Fibroblast of the aortic adventitia (primary cell): ENCODE measurements around the gene SLIT3. TPM values are rescaled to one million over a fixed set of nuclear protein-coding genes. Genes with fewer than 3 reads are reported as not detected.

Source experiments
- DNase-seq: peaks from one replicate; pipeline ENCODE4 v3.0.0-alpha.2; 2010; ENCODE audit warnings: low read depth
- H3K4me3 ChIP-seq: 2 replicates; pipeline ENCODE4 v1.5.1; 2011; ENCODE audit warnings: low read depth, mild to moderate bottlenecking, control low read depth, low read length, moderate library complexity
- total RNA-seq: library from RNA; depleted of rRNA; stranded (reverse); fragments of >200 nt; gene quantifications from 2 replicates; pipeline ENCODE4 v1.2.3, GENCODE V29; 2012; ENCODE audit warnings: low replicate concordance
- TF ChIP-seq, protein P1 (sequence below): IDR thresholded peaks from 2 replicates; pipeline ENCODE4 v1.5.1; 2011; ENCODE audit warnings: mild to moderate bottlenecking, low read length, control low read depth, inconsistent platforms; ENCODE audit not compliant: insufficient read depth

SLIT3 gene
- total RNA-seq, 1 donor: 65.3 TPM

DNA sequence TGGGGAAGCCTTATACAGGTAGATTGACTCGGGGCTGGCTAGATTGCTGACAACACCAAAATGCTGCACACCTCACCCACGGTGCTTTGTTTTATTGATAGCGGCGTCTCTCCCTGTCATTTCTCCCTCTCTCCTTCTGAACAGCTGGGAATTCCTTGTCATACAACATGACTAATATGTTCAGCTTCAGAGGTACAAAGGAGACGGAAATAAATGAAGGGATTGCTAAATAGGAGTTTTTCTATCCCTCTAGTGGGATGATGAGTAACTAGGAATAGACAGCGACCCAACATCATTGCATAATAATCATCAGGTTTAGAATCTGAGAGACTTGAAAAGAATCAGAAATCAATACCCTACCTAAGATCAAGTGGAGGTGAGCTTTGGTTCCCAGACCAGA lies 384.1 kb downstream of the SLIT3 start:
- peak; percentile 16 for DNase-seq
- no peak overlapping the region for H3K4me3 ChIP-seq
- TF ChIP-seq, protein P1, sequence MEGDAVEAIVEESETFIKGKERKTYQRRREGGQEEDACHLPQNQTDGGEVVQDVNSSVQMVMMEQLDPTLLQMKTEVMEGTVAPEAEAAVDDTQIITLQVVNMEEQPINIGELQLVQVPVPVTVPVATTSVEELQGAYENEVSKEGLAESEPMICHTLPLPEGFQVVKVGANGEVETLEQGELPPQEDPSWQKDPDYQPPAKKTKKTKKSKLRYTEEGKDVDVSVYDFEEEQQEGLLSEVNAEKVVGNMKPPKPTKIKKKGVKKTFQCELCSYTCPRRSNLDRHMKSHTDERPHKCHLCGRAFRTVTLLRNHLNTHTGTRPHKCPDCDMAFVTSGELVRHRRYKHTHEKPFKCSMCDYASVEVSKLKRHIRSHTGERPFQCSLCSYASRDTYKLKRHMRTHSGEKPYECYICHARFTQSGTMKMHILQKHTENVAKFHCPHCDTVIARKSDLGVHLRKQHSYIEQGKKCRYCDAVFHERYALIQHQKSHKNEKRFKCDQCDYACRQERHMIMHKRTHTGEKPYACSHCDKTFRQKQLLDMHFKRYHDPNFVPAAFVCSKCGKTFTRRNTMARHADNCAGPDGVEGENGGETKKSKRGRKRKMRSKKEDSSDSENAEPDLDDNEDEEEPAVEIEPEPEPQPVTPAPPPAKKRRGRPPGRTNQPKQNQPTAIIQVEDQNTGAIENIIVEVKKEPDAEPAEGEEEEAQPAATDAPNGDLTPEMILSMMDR: no peak

DNA sequence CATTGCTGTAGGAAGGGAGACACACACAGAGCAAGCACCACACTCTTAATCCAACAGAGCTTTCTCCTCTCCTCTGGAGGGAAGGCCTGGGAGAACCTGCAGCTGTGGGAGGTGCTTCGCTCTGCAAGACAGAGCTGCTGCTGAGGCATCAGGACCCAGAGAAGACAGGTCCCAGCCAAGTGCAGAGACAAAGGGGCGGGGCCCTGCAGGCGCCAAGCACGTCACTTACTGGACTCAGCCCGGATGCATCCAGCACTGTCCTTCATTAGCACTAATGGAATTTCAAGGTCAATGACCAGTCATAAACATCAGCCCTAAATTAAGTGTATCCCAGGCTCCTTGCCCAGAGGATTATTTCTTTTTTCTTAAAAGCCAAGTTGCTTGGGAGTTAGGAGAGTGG lies 384.7 kb downstream of the SLIT3 start:
- H3K4me3 ChIP-seq: no peak overlapping the region
- TF ChIP-seq, protein P1: no peak
- DNase-seq: peak; percentile 16

DNA sequence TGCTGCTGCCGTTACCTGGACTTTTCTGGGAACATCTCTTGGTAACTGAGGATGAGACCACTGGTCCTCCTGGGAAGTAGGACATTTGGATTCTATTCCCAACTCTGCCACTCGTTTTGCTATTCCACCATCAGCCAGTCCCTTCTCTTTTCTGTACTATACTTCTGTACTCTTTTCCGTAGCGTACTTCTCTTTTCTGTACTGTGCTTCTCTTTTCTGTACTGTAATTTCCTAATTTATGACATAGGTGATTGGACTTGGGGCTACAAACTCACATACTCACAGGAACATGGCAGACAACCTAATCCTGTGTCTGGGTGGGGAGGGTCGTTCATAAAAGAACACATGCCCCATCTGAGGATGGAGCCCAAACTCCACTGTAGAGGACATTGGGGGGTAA lies 386.4 kb downstream of the SLIT3 start:
- no peak for DNase-seq
- H3K4me3 ChIP-seq: no peak overlapping the region
- TF ChIP-seq, protein P1: no peak

DNA sequence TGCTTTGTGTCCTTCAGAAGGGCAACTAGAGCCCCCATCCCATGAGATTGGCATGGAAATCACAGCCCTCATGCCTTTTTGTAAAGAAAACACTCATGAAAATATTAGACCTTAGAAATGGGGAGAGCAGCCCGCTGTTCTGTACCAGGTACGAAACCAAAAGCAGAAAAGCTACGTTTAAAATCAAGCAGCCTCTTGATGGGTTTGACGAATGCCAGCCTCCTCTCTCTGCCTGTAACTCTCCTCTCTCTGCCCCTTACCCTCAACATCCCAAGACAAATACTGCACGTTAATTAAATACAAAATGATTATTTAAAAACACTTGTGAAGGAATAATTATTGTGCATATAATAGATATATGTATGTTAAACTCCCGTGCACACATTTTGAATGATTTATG lies 390.1 kb downstream of the SLIT3 start:
- DNase-seq: no peak
- H3K4me3 ChIP-seq: no peak overlapping the region
- TF ChIP-seq, protein P1: no peak

DNA sequence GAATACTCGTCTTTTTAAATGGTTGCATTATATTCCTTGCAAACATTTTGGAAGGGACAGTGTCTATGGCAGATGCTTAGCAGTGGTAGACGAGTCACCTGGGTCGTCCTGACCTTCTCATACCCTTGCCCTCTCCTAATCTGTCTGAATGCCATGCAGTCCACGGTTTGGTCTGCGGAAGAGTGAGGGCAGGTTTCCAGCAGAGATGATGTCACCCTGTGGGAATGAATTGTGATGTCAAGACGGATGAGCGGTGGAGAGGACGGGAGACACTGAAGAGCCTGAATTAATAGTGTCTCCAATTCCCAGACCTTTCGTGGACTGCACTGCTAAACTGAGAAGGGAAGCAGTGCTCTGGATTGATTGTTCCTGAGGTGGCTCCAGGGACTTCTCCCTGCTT lies 392.7 kb downstream of the SLIT3 start:
- peak; percentile 48 for DNase-seq
- TF ChIP-seq, protein P1: no peak
- H3K4me3 ChIP-seq: no peak overlapping the region

DNA sequence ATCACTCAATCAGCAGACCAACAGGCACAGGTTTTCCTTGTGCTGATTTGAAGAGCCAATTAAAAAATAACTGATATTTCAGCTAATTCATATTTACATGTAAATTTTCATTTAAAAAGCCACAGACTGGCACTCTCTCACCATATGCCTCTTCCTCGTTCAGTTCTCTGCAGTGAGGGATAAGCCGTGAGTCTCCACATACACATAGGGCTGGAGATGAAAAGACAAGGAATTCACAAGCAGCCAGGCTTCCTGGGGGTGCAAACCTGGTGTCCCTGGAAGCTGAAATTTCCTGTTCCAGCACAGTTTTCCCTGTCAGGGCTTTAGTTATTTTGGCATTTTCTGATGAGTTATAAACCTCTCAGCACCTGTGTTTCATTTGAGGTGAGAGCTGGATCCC lies 397.9 kb downstream of the SLIT3 start:
- DNase-seq: no peak
- TF ChIP-seq, protein P1: no peak

DNA sequence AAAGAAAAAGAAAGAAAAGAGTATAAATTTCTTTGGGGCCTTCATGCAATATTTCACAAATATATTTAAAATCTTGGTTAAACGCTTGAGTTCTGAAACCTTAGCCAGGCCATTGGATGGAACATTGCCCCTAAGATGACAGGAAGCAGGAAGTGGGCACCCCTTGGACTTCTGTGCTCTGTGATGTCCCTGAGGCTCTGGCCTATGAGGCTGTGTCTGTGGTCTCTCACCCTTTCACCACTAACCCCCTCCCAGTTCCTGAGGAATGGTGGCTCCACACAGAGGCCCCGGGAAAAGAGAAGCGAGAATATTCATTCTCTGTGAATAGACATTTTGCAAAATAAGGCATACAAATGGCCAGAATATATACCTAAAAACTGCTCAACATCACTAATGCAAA lies 401.3 kb downstream of the SLIT3 start:
- TF ChIP-seq, protein P1: no peak
- H3K4me3 ChIP-seq: no peak overlapping the region
- no peak for DNase-seq

More for the DNA sequence above, 397.9 kb downstream of the SLIT3 start:
- no peak overlapping the region for H3K4me3 ChIP-seq
